ENCODE measurements around the gene OAT. TPM values are rescaled to one million over a fixed set of nuclear protein-coding genes. Genes with fewer than 3 reads are reported as not detected.

OAT gene
- total RNA-seq, 1 experiment from 2014 or later, result 67.9 TPM

DNA sequence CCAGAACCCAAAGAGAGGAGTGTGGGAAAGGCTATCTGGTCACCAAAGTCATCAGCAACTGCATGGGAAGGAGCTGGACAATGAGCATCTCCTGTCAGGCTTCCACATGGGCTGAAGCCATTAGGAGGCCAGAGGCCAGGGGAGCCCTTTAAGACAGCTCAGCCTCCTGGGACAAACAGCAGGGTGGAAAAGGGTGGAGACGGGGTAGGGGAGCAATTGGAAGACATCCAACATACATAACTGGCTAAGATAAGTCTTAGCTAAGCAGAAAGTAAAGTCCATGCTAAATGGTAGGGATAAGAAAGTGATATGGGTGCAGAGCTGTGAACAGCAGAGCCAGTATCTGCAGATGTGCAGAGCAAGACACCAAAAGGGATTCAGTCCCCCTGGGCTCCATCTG, 1.5 kb upstream of the OAT start:
- Mint-ChIP-seq H3K4me1 (peaks cover 33 to 39% of the 10 kb centered on the region in 2 experiments), H3K27ac (no peak overlapping the region), H3K9me3 (no peaks in the 10 kb centered on the region), H3K36me3 (ENCODE audit: insufficient read depth in 1 of 3, low read depth in 3 of 3) (no peaks in the 10 kb centered on the region), H3K27me3 (ENCODE audit: low read depth) (peaks cover 39% of the 10 kb centered on the region), H3K4me3 (no peak overlapping the region)
- H3K56ac ChIP-seq (ENCODE audit: insufficient read length, low read depth, low read length), result no peak overlapping the region
- no peaks in the 10 kb centered on the region for H4K20me1 ChIP-seq (ENCODE audit: control insufficient read depth, insufficient read depth, insufficient read length)
- no peak overlapping the region for H3K27ac ChIP-seq (ENCODE audit: insufficient read length, low read depth, low read length)
- no peak overlapping the region for H3K18ac ChIP-seq (ENCODE audit: insufficient read length, low read depth, low read length)
- H2BK20ac ChIP-seq (ENCODE audit: low read depth, low read length, poor library complexity, severe bottlenecking), result no peak overlapping the region
- H2AFZ ChIP-seq (ENCODE audit: low read length), result no peak overlapping the region
- H4K8ac ChIP-seq (replicated peaks; ENCODE audit: insufficient read length, low read depth, low read length), result no peak overlapping the region
- whole genome bisulfite sequencing (ENCODE audit: extremely low coverage, insufficient read length, low lambda C conversion rate), result no CpG with 5 or more reads among the region's 1 CpG
- no peak overlapping the region for H2BK12ac ChIP-seq (ENCODE audit: insufficient read length, low read depth, low read length)
- no peak overlapping the region for H4K91ac ChIP-seq (ENCODE audit: insufficient read length, low read depth, low read length)
- H3K79me2 ChIP-seq (ENCODE audit: insufficient read depth, low read length), result no peaks in the 10 kb centered on the region; the same call in 1 of the 2 replicates
- TF ChIP-seq CTCF (conservative IDR thresholded peaks at IDR 0.05), result no peak
- H2BK120ac ChIP-seq (ENCODE audit: low read depth, low read length, poor library complexity, severe bottlenecking), result no peak overlapping the region
- H2BK15ac ChIP-seq (ENCODE audit: low read depth, low read length), result no peak overlapping the region
- H3K4ac ChIP-seq (ENCODE audit: low read depth, low read length), result no peak overlapping the region
- DNase-seq, result no peak
- no peaks in the 10 kb centered on the region for H3K79me1 ChIP-seq (ENCODE audit: insufficient read depth, low read depth, low read length, poor library complexity, severe bottlenecking)
- H3T11ph ChIP-seq (ENCODE audit: low read length), result no peak overlapping the region
- no peak overlapping the region for H3K9ac ChIP-seq (ENCODE audit: extremely low read depth, insufficient read length, low read length)
- no peak overlapping the region for H2BK5ac ChIP-seq (ENCODE audit: insufficient read length, low read length)
- H2AK5ac ChIP-seq (ENCODE audit: insufficient read length, low read length), result no peak overlapping the region
- H4K5ac ChIP-seq (ENCODE audit: insufficient read length, low read depth, low read length), result no peak overlapping the region
- H3K23ac ChIP-seq (ENCODE audit: insufficient read length, low read depth, low read length), result no peak overlapping the region
- H3K27me3 ChIP-seq (ENCODE audit: insufficient read depth, low read length), result no peaks in the 10 kb centered on the region; the same call in 1 of the 2 replicates
- no peak overlapping the region for H3K4me2 ChIP-seq (ENCODE audit: insufficient read depth, insufficient read length, low read length)
- H3K14ac ChIP-seq (ENCODE audit: insufficient read depth, low read length), result no peak overlapping the region
- H3K9me3 ChIP-seq (ENCODE audit: control insufficient read depth, low read depth, low read length), result no peaks in the 10 kb centered on the region
- H3K23me2 ChIP-seq (ENCODE audit: insufficient read length, low read depth, low read length, poor library complexity, severe bottlenecking), result peaks cover 9% of the 10 kb centered on the region
- H3K4me1 ChIP-seq (ENCODE audit: insufficient read depth, low read length), result peaks cover 4% of the 10 kb centered on the region; the same call in 1 of the 2 replicates
